ENCODE results near the gene TSEN15. TPM values are rescaled to one million over a fixed set of nuclear protein-coding genes. Genes with fewer than 3 reads are reported as not detected.

The TSEN15 gene
- total and polyA plus RNA-seq, 9 of the 15 experiments (the other 6 are each of a cell fraction or from before 2014, with no cell fraction given), result 25.6 to 121 (median 91.3) TPM

GRCh38 chr1:184025242-184025675 lies 26.3 kb upstream of the TSEN15 start (continued):
- TF ChIP-seq PTBP1 (IDR thresholded peaks at IDR 0.05; ENCODE audit: low read depth, low read length), result no peak

DNA sequence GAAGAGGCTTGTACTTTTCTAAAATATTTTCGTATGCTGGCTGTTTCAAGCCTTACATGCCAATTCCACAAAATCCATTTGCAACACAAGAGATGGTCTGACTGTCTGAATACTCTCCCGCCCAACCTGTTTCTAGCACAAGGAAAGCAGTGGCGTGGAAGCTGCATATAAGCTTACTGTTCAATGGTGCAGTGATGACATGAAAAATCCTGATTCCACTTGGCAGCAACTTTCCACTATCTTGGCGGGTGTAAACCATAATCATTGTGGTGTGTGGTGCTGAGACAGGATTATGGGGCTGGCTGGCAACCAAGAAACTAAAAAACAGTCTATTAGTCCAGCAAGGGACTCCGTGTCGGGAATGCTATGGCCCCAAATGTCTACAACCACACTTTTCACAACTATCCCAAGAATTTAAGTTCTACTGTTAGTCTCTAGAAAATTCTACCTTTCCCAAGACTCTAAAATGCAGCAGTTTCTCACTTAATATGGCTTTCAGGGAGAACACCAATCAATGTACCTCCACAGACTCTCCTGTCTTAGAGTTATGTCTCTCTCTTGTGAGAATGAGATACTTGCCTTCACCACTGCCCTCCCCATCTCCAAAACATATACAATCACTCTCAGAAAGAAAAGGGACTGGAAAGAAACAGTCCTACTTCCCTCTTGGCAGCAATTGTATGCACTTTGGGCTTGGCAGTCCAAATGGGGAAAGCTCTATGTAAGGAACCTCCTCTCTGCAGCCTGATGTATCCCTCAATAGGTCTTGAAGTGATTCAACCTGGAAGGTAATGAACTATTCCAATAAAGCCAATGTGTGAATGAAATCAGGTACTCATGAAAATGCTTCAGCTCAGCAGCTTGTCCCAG lies 23.5 kb upstream of the TSEN15 start:
- intact Hi-C loops (cut with micrococcal nuclease) (no loop called here), in situ Hi-C loops (cut with MboI) (no loop called here)
- Histone ChIP-seq H3K79me2 (ENCODE audit: control insufficient read depth, insufficient read depth, low read length) (peaks cover 86% of the 10 kb centered on the region), H3K27ac (ENCODE audit: extremely low read depth, low read depth, low read length) (peak overlapping the region; percentile 89), H4K20me1 (replicated peaks; ENCODE audit: control insufficient read depth, insufficient read depth, low read length) (no peaks in the 10 kb centered on the region), H3K9me1 (ENCODE audit: control insufficient read depth, insufficient read depth, low read length) (no peaks in the 10 kb centered on the region), H3K4me3 (no peak overlapping the region), H3K4me1 (replicated peaks in 1 of 2; ENCODE audit: control insufficient read depth in 2 of 2, insufficient read depth in 2 of 2, low read length in 2 of 2) (peaks cover 15 to 84% of the 10 kb centered on the region in 2 experiments), H2AFZ (ENCODE audit: low read depth, low read length) (0 out of 2 replicates have a peak overlapping the region, but pooled peaks have one; percentile 1), H3K9ac (ENCODE audit: insufficient read depth in 1 of 2, low read depth in 2 of 2, low read length in 2 of 2) (peak overlapping the region in 1 of 2 experiments; percentile 13; a peak in 1 of 4 replicates), H3K9me3 (replicated peaks; ENCODE audit: control insufficient read depth, insufficient read depth, low read depth, low read length) (no peaks in the 10 kb centered on the region), H3K36me3 (ENCODE audit: control insufficient read depth, insufficient read depth, low read length) (no peaks in the 10 kb centered on the region; the same call in 2 of the 3 replicates), H3K27me3 (ENCODE audit: control insufficient read depth in 2 of 2, insufficient read depth in 2 of 2, low read length in 2 of 2) (no peaks in the 10 kb centered on the region), H3K4me2 (ENCODE audit: insufficient read depth, low read length) (peak overlapping the region; percentile 23; the same call in 1 of the 2 replicates)
- ATAC-seq (no peak), FAIRE-seq (no peak), DNase-seq (ENCODE audit: extremely low read depth in 1 of 4, low spot score in 3 of 4) (peak in 1 of 4 experiments; percentile 19)
- no TSS peak for BruUV-seq (replicated peaks)
- peak; percentile 45; the same call in 1 of the 2 replicates for TF ChIP-seq DMBX1 (CRISPR knock-in tag; IDR thresholded peaks at IDR 0.05; ENCODE audit: borderline replicate concordance)
- TF ChIP-seq IFI16 (CRISPR knock-in tag; IDR thresholded peaks at IDR 0.05), result no peak
- TF ChIP-seq ARID2 (IDR thresholded peaks at IDR 0.05), result no peak
- TF ChIP-seq MAZ (CRISPR knock-in tag; conservative IDR thresholded peaks at IDR 0.05 in 1 of 2, IDR thresholded peaks at IDR 0.05 in 1 of 2), result peak; percentile 15 to 25; a peak in 3 of 4 replicates
- TF ChIP-seq ZNF583 (CRISPR knock-in tag; IDR thresholded peaks at IDR 0.05), result 0 out of 2 replicates have a peak, but pooled peaks have one; percentile 59
- TF ChIP-seq ZNF311 (CRISPR knock-in tag; IDR thresholded peaks at IDR 0.05), result peak; percentile 54; the same call in 1 of the 2 replicates
- 0 out of 2 replicates have a peak, but pooled peaks have one; percentile 16 for TF ChIP-seq SMAD4 (CRISPR knock-in tag; conservative IDR thresholded peaks at IDR 0.05)
- TF ChIP-seq HDAC6 (IDR thresholded peaks at IDR 0.05; ENCODE audit: low read depth, low read length), result no peak
- TF ChIP-seq ZBTB17 (CRISPR knock-in tag; IDR thresholded peaks at IDR 0.05), result 0 out of 2 replicates have a peak, but pooled peaks have one; percentile 45
- 0 out of 2 replicates have a peak, but pooled peaks have one; percentile 13 for TF ChIP-seq ZKSCAN3 (CRISPR knock-in tag; IDR thresholded peaks at IDR 0.05)
- peak; percentile 41; the same call in 1 of the 2 replicates for TF ChIP-seq ZBTB9 (CRISPR knock-in tag; IDR thresholded peaks at IDR 0.05)
- TF ChIP-seq CXXC5 (CRISPR knock-in tag; IDR thresholded peaks at IDR 0.05), result 0 out of 2 replicates have a peak, but pooled peaks have one; percentile 31
- WGBS (ENCODE audit: insufficient coverage, low coverage, missing lambda C conversion rate), result 59% methylated on average over 6 of the region's 6 CpGs
- POLR2A ChIA-PET, result interaction anchor here (1.1 to 1.9 kb wide), 3 partner anchors 10 to 458 kb away, joined by 3 to 8 read pairs (median 3); partner anchors contain the start of gene TSEN15
- CTCF ChIA-PET (ENCODE audit: low intra/inter-chr PET ratio), result no interaction called here

Measured in K562 (cell line).